Measurements from ENCODE around the gene HORMAD2. TPM values are rescaled to one million over a fixed set of nuclear protein-coding genes. Genes with fewer than 3 reads are reported as not detected.

The HORMAD2 gene
- total and polyA plus RNA-seq, 2 donors (not counting 1 experiment from before 2014, with no cell fraction given), result not detected

DNA sequence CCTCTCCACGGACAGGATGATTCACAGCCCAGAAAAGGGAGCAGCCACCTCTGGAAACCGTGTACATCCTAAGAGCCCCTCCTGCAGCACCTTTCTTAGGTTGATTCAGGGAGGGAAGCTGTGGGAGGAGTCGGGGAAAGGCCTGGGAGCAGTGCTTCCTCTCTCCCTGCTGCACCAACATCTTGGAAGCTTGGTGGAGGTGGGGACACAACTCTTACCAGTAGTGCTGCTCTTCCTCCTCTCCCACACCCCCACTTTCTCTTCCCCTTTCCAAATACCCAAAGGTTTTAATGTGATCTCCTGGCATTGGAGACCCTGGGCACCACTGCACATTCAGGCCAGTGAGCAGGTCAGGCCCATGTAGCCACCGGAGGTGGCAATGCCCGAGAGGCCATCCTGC lies 46.4 kb upstream of the HORMAD2 start:
- 100% methylated on average over 3 of the region's 5 CpGs for WGBS (ENCODE audit: insufficient coverage)
- intact Hi-C loops (cut with micrococcal nuclease), result no loop called here
- Histone ChIP-seq H3K27ac (ENCODE audit: low read length in 2 of 2) (no peak overlapping the region), H3K79me2 (ENCODE audit: control insufficient read depth, insufficient read depth, low read length) (no peaks in the 10 kb centered on the region), H3K9ac (ENCODE audit: low read length) (no peak overlapping the region), H4K20me1 (ENCODE audit: control insufficient read depth, insufficient read depth, low read length, poor library complexity, severe bottlenecking) (no peaks in the 10 kb centered on the region), H3K27me3 (replicated peaks in 1 of 4; ENCODE audit: control extremely low read depth in 1 of 4, control insufficient read depth in 3 of 4, insufficient read depth in 4 of 4, low read length in 3 of 4) (no peaks in the 10 kb centered on the region), H3K4me3 (ENCODE audit: control extremely low read depth in 1 of 5, extremely low read depth in 1 of 5, insufficient read depth in 1 of 5, low read depth in 2 of 5, low read length in 4 of 5) (no peak overlapping the region), H3K36me3 (replicated peaks in 1 of 2; ENCODE audit: control extremely low read depth in 1 of 2, control insufficient read depth in 1 of 2, extremely low read depth in 1 of 2, insufficient read depth in 2 of 2, low read length in 1 of 2) (no peaks in the 10 kb centered on the region), H3K4me2 (replicated peaks; ENCODE audit: low read depth, low read length, poor library complexity, severe bottlenecking) (no peak overlapping the region), H3K4me1 (ENCODE audit: control insufficient read depth in 2 of 2, insufficient read depth in 2 of 2, low read length in 2 of 2) (no peaks in the 10 kb centered on the region), H3K9me3 (ENCODE audit: control extremely low read depth in 1 of 3, control insufficient read depth in 2 of 3, insufficient read depth in 1 of 3, low read length in 2 of 3) (no peaks in the 10 kb centered on the region), H2AFZ (ENCODE audit: insufficient read depth, low read depth, low read length, poor library complexity, severe bottlenecking) (no peak overlapping the region)
- ATAC-seq (ENCODE audit: low read depth) (no peak), DNase-seq (no peak)
- CTCF ChIA-PET, result no interaction called here
- TF ChIP-seq EZH2 (IDR thresholded peaks at IDR 0.05; ENCODE audit: borderline replicate concordance, insufficient read depth, low read depth, low read length, poor library complexity, severe bottlenecking), result no peak
- TF ChIP-seq, protein P1, sequence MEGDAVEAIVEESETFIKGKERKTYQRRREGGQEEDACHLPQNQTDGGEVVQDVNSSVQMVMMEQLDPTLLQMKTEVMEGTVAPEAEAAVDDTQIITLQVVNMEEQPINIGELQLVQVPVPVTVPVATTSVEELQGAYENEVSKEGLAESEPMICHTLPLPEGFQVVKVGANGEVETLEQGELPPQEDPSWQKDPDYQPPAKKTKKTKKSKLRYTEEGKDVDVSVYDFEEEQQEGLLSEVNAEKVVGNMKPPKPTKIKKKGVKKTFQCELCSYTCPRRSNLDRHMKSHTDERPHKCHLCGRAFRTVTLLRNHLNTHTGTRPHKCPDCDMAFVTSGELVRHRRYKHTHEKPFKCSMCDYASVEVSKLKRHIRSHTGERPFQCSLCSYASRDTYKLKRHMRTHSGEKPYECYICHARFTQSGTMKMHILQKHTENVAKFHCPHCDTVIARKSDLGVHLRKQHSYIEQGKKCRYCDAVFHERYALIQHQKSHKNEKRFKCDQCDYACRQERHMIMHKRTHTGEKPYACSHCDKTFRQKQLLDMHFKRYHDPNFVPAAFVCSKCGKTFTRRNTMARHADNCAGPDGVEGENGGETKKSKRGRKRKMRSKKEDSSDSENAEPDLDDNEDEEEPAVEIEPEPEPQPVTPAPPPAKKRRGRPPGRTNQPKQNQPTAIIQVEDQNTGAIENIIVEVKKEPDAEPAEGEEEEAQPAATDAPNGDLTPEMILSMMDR (IDR thresholded peaks at IDR 0.05), result no peak
- H3K9me3 Mint-ChIP-seq (ENCODE audit: insufficient read depth), result no peaks in the 10 kb centered on the region
- POLR2A ChIA-PET, result no interaction called here
- no peak overlapping the region for H3K4me3 Mint-ChIP-seq
- no peaks in the 10 kb centered on the region for H3K27me3 Mint-ChIP-seq
- no peaks in the 10 kb centered on the region for H3K4me1 Mint-ChIP-seq
- H3K27ac Mint-ChIP-seq, result no peak overlapping the region

GRCh38 chr22:30036656-30037055 lies 43.6 kb upstream of the HORMAD2 start:
- intact Hi-C loops (cut with micrococcal nuclease), result no loop called here
- Mint-ChIP-seq H3K27me3 (peaks cover 3% of the 10 kb centered on the region), H3K27ac (no peak overlapping the region), H3K4me1 (no peaks in the 10 kb centered on the region), H3K4me3 (no peak overlapping the region), H3K9me3 (ENCODE audit: insufficient read depth) (no peaks in the 10 kb centered on the region)
- DNase-seq, result no peak
- Histone ChIP-seq H3K4me2 (replicated peaks; ENCODE audit: low read depth, low read length, poor library complexity, severe bottlenecking) (no peak overlapping the region), H2AFZ (ENCODE audit: insufficient read depth, low read depth, low read length, poor library complexity, severe bottlenecking) (no peak overlapping the region), H3K79me2 (ENCODE audit: control insufficient read depth, insufficient read depth, low read length) (no peaks in the 10 kb centered on the region), H3K9me3 (ENCODE audit: control extremely low read depth in 1 of 3, control insufficient read depth in 2 of 3, insufficient read depth in 1 of 3, low read length in 2 of 3) (no peaks in the 10 kb centered on the region), H3K27ac (ENCODE audit: low read length in 2 of 2) (no peak overlapping the region), H3K9ac (ENCODE audit: low read length) (no peak overlapping the region), H3K4me1 (ENCODE audit: control insufficient read depth in 2 of 2, insufficient read depth in 2 of 2, low read length in 2 of 2) (no peaks in the 10 kb centered on the region), H4K20me1 (ENCODE audit: control insufficient read depth, insufficient read depth, low read length, poor library complexity, severe bottlenecking) (no peaks in the 10 kb centered on the region), H3K4me3 (ENCODE audit: control extremely low read depth in 1 of 5, extremely low read depth in 1 of 5, insufficient read depth in 1 of 5, low read depth in 2 of 5, low read length in 4 of 5) (no peak overlapping the region), H3K27me3 (replicated peaks in 1 of 4; ENCODE audit: control extremely low read depth in 1 of 4, control insufficient read depth in 3 of 4, insufficient read depth in 4 of 4, low read length in 3 of 4) (no peaks in the 10 kb centered on the region), H3K36me3 (replicated peaks in 1 of 2; ENCODE audit: control extremely low read depth in 1 of 2, control insufficient read depth in 1 of 2, extremely low read depth in 1 of 2, insufficient read depth in 2 of 2, low read length in 1 of 2) (no peaks in the 10 kb centered on the region)
- ChIA-PET CTCF (no interaction called here), POLR2A (no interaction called here)
- TF ChIP-seq, protein P1 (IDR thresholded peaks at IDR 0.05), result no peak
- TF ChIP-seq EZH2 (IDR thresholded peaks at IDR 0.05; ENCODE audit: borderline replicate concordance, insufficient read depth, low read depth, low read length, poor library complexity, severe bottlenecking), result no peak
- ATAC-seq (ENCODE audit: low read depth), result no peak
- WGBS (ENCODE audit: insufficient coverage), result 100% methylated on average over 2 of the region's 2 CpGs

Data from B cell (primary cell).